HG03139 (cell line): ENCODE results near the gene OPRPN.

Experiments used
- ATAC-seq: cut with Tn5 transposase; IDR thresholded peaks from one replicate; pipeline ENCODE4 v1.9.1; 2021; ENCODE audit not compliant: unreplicated experiment

The OPRPN gene

GRCh38 chr4:70397580-70397979 is at the start of gene OPRPN:
Gene OPRPN (plus strand): TSS chr4:70397940. CDS start chr4:70399286, 1,346 bp downstream.
- ATAC-seq: no peak

- ATAC-seq: no peak
These were observed 41.6 kb upstream of the OPRPN start for GRCh38 chr4:70356185-70356584.

DNA sequence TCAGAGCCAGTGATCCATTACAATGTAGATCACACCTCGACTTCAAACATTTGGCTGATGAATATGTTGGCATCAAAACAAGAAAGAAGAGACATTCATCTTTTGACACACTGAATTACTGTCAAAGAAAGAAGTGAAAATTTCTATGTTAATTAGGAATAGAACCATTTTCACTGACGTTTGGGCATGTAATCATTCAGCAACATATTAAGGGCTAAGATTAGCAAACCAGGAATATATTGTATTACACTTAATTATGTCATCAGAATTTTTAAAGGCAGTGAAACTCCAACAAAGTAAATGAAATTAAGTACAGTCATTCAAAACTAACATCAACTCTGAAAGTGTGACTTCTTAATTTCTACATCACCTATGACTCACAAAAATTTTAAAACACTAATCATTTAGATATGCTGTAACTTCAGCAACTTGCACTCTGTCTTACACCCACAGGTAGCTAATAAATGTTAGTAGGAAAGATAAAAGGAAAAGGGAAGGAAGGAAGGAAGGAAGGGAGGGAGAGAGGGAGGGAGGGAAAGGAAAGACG is 38.6 kb upstream of the OPRPN start:
- no peak for ATAC-seq

GRCh38 chr4:70360460-70360859 is 37.3 kb upstream of the OPRPN start, which contains the start of gene SMR3A:
Gene SMR3A (plus strand): TSS chr4:70360760. CDS start chr4:70362116, 1,356 bp downstream.
- ATAC-seq: no peak

- no peak for ATAC-seq
These were observed 33.7 kb upstream of the OPRPN start for GRCh38 chr4:70364002-70364401.

GRCh38 chr4:70365479-70365878 is 32.3 kb upstream of the OPRPN start:
- no peak for ATAC-seq

GRCh38 chr4:70367813-70368212 is 29.9 kb upstream of the OPRPN start:
- ATAC-seq: no peak

- no peak for ATAC-seq
These were observed 25.8 kb upstream of the OPRPN start for GRCh38 chr4:70371987-70372386.

GRCh38 chr4:70372760-70373159 is 25.0 kb upstream of the OPRPN start:
- ATAC-seq: no peak

DNA sequence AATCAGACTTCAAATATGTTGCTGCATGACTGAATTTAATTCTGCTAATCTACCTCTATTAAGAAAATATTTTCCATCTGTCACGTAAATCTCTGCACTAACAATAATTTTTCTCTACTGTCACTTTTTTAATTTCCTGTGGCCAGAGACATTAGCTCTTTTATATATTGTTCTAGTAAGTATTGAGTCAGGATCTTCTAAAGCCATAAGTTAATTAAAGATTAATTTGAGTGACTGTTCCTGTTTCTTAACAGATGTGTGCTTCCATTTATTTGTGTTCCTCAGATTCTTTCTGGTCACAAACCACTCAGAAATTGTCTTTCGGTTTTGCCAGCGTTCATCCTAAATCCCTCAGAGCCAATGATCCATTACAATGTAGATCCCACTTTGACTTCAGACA is 17.2 kb upstream of the OPRPN start:
- no peak for ATAC-seq

DNA sequence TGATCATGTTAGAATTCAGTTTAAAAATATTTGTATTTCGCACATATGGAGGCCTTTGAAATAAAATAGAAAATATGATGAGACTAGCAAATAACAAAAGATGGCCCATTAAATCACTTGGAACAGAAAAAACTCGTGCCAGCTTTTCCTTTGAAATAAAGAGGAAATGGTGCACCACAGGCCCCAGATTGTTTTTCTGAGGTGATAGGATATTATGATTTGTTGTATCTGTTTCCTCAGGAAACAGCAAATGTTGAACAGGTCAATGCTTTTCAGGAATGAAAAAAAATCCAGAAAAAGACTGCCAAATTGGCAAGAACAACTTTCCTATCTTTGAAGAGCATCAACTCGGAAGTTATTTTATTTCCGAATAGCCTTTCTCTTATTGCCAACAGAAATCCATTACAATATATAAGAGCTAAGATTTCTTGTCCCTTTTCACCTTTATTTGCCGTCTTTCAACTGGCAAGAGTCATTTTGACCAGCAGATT is 15.0 kb upstream of the OPRPN start, which contains the start of gene SMR3B:
SMR3B (plus strand) TSS at position 441 of the 491 bp plus-strand sequence. CDS start 1,380 bp downstream, outside the sequence.
- no peak for ATAC-seq

GRCh38 chr4:70392057-70392776 is 5.5 kb upstream of the OPRPN start:
- peak; percentile 62 for ATAC-seq

GRCh38 chr4:70399319-70399718 is 1.6 kb downstream of the OPRPN start:
- ATAC-seq: no peak

- no peak for ATAC-seq
These were observed 5.0 kb downstream of the OPRPN start for GRCh38 chr4:70402762-70403161.

DNA sequence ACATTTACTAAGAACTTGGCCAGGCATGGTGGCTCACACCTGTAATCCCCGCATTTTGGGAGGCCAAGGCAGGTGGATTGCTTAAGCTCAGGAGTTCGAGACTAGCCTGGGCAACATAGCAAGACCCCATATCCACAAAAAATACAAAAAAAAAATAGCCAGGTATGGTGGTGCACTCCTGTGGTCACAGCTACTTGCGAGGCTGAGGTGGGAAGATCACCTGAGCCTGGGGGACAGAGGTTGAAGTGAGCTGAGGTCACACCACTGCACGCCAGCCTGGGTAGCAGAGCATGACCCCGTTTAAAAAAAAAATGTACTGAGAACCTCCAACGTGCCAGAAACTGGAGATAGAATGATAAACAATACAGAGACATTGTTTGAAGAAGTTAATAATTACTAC is 8.0 kb downstream of the OPRPN start:
- peak; percentile 60 for ATAC-seq

DNA sequence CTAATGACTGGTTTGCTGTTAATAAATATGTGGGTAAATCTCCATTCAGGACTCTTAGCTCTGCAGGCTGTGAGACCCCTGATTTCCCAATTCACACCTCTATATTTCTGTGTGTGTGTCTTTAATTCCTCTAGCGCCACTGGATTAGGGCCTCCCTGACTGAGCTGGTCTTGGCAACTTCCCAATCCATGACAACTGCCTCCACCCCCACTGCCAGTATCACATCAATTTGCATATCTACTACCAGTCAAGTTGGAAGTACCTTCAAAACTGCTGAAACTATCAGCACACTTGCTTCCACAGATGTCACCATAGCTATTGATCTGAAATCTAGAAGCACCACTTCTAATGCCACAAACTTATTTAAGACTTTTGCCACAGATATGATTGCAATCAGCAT is 27.6 kb downstream of the OPRPN start:
- ATAC-seq: no peak

GRCh38 chr4:70426789-70427188 is 29.0 kb downstream of the OPRPN start:
- ATAC-seq: no peak

GRCh38 chr4:70437197-70437596 is 39.5 kb downstream of the OPRPN start:
- no peak for ATAC-seq

- no peak for ATAC-seq
These were observed 44.7 kb downstream of the OPRPN start for GRCh38 chr4:70442474-70442873.

DNA sequence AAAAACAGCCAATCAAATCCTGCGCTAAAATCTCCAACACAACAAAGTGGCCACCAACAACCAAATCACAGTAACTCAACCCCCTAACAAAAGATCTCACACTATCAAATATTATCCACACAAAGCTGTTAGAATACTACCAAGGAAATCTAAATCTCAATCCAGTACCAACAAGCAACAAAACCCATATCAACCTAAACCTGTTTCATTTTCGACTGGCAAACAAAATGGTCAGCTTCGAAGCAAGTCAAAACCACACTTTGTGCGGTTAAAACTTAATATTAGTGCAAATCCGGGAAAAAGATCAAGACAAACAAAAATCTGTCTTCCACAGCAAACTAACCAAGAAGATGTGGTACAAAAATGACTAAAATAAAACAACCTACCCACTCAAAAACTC is 45.6 kb downstream of the OPRPN start:
- no peak for ATAC-seq

GRCh38 chr4:70449220-70449619 is 51.5 kb downstream of the OPRPN start:
- ATAC-seq: no peak

DNA sequence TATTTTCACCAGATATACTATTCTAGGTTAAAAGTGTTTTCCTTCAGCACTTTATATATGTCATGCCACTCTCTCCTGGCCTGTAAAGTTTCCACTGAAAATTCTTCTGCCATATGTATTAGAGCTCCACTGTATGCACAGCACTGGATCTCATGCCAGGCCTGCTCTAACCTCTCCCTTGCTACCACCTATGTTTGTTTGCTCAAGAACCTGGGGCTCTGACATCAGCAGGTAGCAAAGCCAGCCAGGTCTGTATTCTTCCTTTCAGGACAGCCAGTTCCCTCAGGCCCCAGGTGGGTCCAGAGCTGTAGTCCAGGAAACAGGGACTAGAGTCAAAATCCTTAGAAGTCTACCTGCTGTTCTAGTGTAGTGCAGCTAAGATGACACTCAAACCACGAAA is 55.2 kb downstream of the OPRPN start:
- no peak for ATAC-seq
